ENCODE results near the gene FMN2. TPM values are rescaled to one million over a fixed set of nuclear protein-coding genes. Genes with fewer than 3 reads are reported as not detected.

FMN2 gene
- total RNA-seq, 1 donor = 11.2 TPM

DNA sequence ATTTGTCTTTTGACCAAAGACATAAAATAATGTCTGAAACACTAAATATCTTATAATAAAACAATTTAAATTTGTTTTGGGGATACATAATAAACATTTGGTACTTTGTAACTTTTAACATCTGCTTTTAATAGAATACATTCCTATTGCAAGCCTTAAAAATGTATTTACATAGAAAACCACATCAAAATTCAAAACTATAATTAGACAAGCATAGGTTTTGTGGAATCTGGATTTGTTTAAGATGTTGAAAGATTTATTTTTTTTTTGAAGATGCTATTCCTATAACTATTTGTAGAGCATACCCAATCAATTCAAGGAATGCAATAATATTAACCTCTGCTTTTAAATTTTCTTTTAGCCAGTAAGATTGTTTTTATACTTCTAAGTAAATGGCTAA lies 125.7 kb downstream of the FMN2 start:
- TF ChIP-seq, protein P1, sequence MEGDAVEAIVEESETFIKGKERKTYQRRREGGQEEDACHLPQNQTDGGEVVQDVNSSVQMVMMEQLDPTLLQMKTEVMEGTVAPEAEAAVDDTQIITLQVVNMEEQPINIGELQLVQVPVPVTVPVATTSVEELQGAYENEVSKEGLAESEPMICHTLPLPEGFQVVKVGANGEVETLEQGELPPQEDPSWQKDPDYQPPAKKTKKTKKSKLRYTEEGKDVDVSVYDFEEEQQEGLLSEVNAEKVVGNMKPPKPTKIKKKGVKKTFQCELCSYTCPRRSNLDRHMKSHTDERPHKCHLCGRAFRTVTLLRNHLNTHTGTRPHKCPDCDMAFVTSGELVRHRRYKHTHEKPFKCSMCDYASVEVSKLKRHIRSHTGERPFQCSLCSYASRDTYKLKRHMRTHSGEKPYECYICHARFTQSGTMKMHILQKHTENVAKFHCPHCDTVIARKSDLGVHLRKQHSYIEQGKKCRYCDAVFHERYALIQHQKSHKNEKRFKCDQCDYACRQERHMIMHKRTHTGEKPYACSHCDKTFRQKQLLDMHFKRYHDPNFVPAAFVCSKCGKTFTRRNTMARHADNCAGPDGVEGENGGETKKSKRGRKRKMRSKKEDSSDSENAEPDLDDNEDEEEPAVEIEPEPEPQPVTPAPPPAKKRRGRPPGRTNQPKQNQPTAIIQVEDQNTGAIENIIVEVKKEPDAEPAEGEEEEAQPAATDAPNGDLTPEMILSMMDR (IDR thresholded peaks at IDR 0.05; ENCODE audit: extremely low read depth, low read depth, low read length) = no peak
- Histone ChIP-seq H2AFZ (ENCODE audit: low read length) (no peak overlapping the region), H3K4me1 (ENCODE audit: insufficient read depth, low read length) (peaks cover 3% of the 10 kb centered on the region), H4K20me1 (ENCODE audit: insufficient read depth, low read length) (no peaks in the 10 kb centered on the region), H3K36me3 (ENCODE audit: insufficient read depth, low read length) (peaks cover 15% of the 10 kb centered on the region), H3K9me3 (ENCODE audit: low read depth, low read length) (no peaks in the 10 kb centered on the region), H3K4me2 (ENCODE audit: insufficient read depth, low read length) (no peak overlapping the region), H3K79me2 (ENCODE audit: insufficient read depth, low read length) (peaks cover 2% of the 10 kb centered on the region), H3K27ac (ENCODE audit: low read depth, low read length) (no peak overlapping the region), H3K27me3 (ENCODE audit: insufficient read depth, low read length) (no peaks in the 10 kb centered on the region), H3K4me3 (ENCODE audit: insufficient read depth, low read length) (no peak overlapping the region)
- no peak for DNase-seq (ENCODE audit: insufficient read length, low spot score, missing footprints)

DNA sequence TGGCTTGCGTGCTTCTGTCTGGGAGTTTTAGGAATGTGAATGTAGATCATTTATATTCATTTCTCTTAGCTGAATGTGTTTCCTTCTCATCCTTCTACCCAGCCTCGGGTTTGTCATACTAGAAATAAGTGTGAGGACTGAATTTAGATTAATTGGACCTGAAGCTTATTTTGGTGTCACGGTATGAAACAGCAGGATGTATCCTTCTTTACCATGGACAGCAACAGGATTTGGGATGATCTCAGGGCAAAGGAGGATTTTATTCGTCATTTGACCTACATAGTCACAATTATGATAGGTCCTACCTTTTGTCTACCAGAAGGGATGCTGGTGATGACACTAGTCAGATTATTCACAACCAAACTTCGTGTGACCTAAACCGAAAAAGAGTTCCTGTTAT lies 127.4 kb downstream of the FMN2 start:
- Histone ChIP-seq H3K4me3 (ENCODE audit: insufficient read depth, low read length) (no peak overlapping the region), H3K4me2 (ENCODE audit: insufficient read depth, low read length) (no peak overlapping the region), H3K79me2 (ENCODE audit: insufficient read depth, low read length) (peaks cover 7% of the 10 kb centered on the region), H2AFZ (ENCODE audit: low read length) (no peak overlapping the region), H3K36me3 (ENCODE audit: insufficient read depth, low read length) (peaks cover 10% of the 10 kb centered on the region), H3K27me3 (ENCODE audit: insufficient read depth, low read length) (no peaks in the 10 kb centered on the region), H3K9me3 (ENCODE audit: low read depth, low read length) (no peaks in the 10 kb centered on the region), H3K27ac (ENCODE audit: low read depth, low read length) (no peak overlapping the region), H3K4me1 (ENCODE audit: insufficient read depth, low read length) (no peaks in the 10 kb centered on the region), H4K20me1 (ENCODE audit: insufficient read depth, low read length) (no peaks in the 10 kb centered on the region)
- TF ChIP-seq, protein P1 (IDR thresholded peaks at IDR 0.05; ENCODE audit: extremely low read depth, low read depth, low read length) = no peak
- DNase-seq (ENCODE audit: insufficient read length, low spot score, missing footprints) = peak; percentile 50

DNA sequence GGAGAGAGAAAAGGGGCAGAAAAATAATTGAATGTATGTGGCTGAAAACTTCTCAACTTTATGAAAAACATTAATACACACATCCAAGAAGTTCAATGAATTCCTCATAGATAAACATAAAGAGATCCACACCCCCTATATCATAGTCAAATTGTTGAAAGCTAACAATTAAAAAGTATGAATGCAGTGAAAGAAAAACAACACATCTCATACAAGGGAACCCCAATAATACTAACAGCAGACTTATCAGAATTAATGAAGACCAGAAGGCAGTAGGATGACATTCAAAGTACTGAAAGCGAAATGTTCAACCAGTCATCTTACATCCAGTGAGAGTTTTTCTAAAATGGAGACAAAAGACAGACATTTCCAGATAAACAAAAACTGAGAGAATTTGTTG lies 134.4 kb downstream of the FMN2 start:
- Histone ChIP-seq H3K27me3 (ENCODE audit: insufficient read depth, low read length) (no peaks in the 10 kb centered on the region), H2AFZ (ENCODE audit: low read length) (no peak overlapping the region), H3K4me3 (ENCODE audit: insufficient read depth, low read length) (no peak overlapping the region), H4K20me1 (ENCODE audit: insufficient read depth, low read length) (no peaks in the 10 kb centered on the region), H3K79me2 (ENCODE audit: insufficient read depth, low read length) (peaks cover 5% of the 10 kb centered on the region), H3K36me3 (ENCODE audit: insufficient read depth, low read length) (peaks cover 17% of the 10 kb centered on the region), H3K9me3 (ENCODE audit: low read depth, low read length) (peaks cover 3% of the 10 kb centered on the region), H3K27ac (ENCODE audit: low read depth, low read length) (no peak overlapping the region), H3K4me2 (ENCODE audit: insufficient read depth, low read length) (no peak overlapping the region), H3K4me1 (ENCODE audit: insufficient read depth, low read length) (no peaks in the 10 kb centered on the region)
- no peak for DNase-seq (ENCODE audit: insufficient read length, low spot score, missing footprints)
- TF ChIP-seq, protein P1 (IDR thresholded peaks at IDR 0.05; ENCODE audit: extremely low read depth, low read depth, low read length) = no peak

DNA sequence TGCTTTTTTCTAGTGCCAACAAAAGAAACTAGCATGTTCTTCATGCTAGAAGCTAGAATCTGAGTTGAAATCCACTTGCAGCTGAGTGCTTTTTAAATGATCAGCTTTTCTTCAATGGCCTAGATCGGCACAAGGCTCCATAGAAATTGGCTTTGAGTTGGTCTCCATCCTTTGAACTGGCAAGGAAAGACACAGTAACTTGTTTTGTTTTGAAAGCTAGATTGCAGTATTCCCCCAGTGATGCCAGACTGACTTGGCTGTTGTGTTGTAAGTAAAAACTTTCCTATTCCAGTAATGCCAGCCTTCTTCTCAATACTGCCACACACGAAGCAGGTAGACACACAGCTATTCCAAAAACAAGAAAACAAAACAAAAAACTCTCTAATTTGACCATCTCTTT lies 139.1 kb downstream of the FMN2 start:
- peaks cover 3% of the 10 kb centered on the region for H3K9me3 ChIP-seq (ENCODE audit: low read depth, low read length)
- TF ChIP-seq, protein P1 (IDR thresholded peaks at IDR 0.05; ENCODE audit: extremely low read depth, low read depth, low read length) = no peak
- H3K36me3 ChIP-seq (ENCODE audit: insufficient read depth, low read length) = peaks cover 8% of the 10 kb centered on the region
- H3K27me3 ChIP-seq (ENCODE audit: insufficient read depth, low read length) = no peaks in the 10 kb centered on the region
- H2AFZ ChIP-seq (ENCODE audit: low read length) = no peak overlapping the region
- no peak overlapping the region for H3K27ac ChIP-seq (ENCODE audit: low read depth, low read length)
- no peaks in the 10 kb centered on the region for H3K79me2 ChIP-seq (ENCODE audit: insufficient read depth, low read length)
- H3K4me3 ChIP-seq (ENCODE audit: insufficient read depth, low read length) = no peak overlapping the region
- H4K20me1 ChIP-seq (ENCODE audit: insufficient read depth, low read length) = no peaks in the 10 kb centered on the region
- H3K4me2 ChIP-seq (ENCODE audit: insufficient read depth, low read length) = no peak overlapping the region
- no peak for DNase-seq (ENCODE audit: insufficient read length, low spot score, missing footprints)
- H3K4me1 ChIP-seq (ENCODE audit: insufficient read depth, low read length) = peaks cover 32% of the 10 kb centered on the region
